GM19372 (cell line): ENCODE results near the gene PPP2R2B.

ENCODE experiments used
- ATAC-seq: cut with Tn5 transposase; IDR thresholded peaks from one replicate; pipeline ENCODE4 v1.9.1; 2021; ENCODE audit warnings: mild to moderate bottlenecking, low read depth, moderate library complexity; ENCODE audit not compliant: unreplicated experiment

PPP2R2B gene

DNA sequence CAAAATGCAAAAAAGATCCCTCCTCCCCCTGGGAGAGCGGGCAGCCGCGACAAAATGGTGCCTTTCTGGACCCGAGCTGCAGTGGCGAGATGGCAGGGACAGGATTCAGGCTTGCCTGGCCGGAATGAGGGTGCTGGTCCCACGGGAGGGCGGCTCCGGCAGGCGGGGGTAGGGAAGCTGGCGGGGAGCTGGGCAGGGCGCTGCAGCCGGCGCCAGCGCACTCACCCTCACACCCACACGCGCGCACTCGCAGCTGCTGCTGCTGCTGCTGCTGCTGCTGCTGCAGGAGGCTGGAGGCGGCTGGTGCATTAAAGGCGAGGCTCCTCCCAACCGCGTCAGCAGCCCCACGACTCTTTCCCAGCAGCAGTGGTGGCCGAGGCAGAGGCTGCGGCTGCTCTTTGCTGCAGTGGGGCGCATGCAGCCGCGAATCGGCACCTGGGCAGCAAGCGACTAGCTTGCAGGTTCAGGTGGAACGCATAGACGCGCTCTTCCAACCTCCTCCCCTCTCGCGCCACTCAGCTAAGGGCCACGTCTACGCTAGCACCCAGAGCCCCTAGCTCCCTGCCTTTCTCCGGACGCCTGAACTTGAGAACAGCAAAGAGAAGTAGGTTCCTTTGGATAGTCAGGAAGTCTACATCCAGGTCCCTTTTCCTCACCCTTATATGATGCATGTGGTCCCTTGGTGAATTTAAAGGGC lies at the start of gene PPP2R2B:
Gene PPP2R2B (minus strand): TSS at position 282 of the 697 bp plus-strand sequence.
- ATAC-seq: peak; percentile 56

DNA sequence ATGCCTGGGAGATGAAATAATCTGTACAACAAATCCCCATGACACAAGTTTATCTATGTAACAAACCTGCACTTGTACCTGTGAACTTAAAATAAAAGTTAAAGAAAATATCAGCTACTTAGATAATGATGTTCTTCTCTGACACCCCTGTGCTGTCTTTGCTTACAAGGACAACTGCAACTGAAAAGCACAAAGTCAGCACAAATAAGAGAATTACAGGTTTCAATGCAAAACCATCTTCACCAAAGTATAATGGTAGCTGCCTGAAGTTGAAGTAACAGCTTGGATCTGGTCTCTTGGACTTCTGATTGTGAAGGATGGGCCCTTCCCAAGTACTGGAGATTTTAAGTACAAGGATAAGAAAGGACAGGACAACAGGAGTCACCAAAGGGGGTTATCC lies 45.6 kb upstream of the PPP2R2B start:
- ATAC-seq: no peak

DNA sequence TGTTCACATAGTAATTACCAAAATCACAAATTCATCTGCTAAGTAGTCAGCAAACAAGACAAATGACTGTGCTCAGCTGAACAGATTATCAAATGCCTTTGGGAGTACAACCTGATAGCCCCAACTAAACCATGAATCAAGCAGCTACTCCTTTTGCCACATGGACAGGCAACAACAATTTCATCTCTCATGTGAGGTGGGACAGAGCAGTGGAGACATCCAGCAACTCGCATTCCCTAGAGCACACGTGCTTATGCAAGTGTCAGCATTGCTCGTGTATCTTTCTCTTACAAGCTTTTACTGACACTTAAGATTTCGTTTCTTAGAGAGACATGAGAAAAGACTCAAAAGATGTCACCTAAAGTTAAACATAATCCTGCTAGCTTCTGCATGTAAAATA lies 42.7 kb upstream of the PPP2R2B start:
- ATAC-seq: no peak

DNA sequence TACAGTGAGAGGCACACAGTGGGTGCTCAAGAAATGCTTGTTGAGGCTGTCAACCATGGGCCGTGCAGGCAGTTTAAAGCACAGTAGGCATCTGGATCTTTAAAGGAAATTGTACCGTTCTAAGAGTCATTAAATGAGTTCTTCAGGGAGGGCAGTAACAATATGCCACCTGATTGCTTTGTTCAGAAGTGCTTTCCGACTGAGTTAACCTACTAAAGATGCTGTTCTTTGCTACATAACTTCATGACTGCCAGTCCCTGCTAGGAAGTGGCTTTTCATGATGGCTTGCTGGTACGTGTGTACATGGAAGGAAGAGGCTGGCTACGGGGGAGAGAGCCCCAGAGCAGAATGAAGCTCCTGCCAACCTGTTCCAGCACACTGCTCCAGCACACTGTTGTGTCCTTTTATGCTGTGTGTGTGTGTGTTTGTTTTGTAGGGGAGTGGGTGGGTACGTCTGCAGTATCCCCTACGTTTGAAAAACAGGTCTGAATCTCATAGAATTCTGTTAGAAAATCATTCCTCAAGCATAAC lies 41.9 kb upstream of the PPP2R2B start:
- ATAC-seq: no peak

DNA sequence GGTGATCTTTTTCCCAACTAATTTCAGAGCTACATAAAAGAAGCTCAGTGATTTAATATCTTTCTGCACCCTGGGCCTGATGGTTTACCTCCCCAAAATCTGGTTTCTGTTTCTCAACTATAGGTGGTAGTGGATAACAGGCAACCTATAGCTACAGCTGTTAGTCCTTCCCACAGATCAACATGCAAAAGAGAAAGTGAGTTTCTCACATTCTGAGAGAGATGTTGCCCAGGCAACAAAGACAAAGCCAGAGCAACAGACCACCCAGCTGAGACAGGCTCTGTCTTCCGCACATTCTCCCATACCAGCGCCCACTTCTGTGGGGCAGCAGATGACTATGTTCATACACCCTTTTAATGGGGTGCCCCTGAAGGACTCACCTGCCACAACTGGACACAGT lies 40.7 kb upstream of the PPP2R2B start:
- no peak for ATAC-seq

DNA sequence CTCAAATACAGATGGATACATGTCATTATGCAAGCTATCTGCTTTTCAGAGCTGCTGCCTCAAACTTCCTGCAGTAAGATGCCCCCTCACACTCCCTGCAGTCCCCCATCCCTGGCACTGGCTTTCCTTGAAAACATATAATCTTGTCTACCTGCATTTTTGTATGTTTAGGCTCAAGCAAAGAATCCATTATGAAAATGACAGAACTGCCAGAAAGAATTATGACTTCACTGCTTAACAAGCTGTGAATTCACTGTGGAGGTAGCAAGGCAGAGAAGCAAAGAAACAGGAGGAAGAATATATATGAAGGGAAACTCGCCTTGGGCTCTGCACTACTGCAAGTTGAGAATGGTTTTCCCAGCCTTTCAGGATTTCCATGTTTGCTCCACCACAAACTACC lies 39.4 kb upstream of the PPP2R2B start:
- no peak for ATAC-seq

DNA sequence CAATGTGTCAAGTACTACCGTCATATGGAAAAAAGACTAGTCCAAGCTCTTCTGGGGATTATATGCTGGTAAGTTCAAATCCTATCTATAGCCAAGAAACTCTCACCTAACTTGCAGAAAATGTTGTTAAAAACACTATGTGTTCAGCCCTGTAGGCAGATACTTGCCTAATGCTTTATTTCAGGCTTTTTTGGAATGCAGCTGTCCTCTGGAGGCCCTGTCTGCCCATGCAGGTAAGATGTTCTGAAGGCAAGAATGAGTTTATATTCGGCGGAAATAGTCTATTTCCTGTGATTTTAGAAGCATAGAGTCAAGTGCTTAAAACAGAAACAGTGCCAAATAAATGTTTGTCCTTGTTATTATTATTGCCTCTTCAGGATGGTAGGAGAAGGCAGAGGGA lies 34.3 kb upstream of the PPP2R2B start:
- ATAC-seq: no peak

DNA sequence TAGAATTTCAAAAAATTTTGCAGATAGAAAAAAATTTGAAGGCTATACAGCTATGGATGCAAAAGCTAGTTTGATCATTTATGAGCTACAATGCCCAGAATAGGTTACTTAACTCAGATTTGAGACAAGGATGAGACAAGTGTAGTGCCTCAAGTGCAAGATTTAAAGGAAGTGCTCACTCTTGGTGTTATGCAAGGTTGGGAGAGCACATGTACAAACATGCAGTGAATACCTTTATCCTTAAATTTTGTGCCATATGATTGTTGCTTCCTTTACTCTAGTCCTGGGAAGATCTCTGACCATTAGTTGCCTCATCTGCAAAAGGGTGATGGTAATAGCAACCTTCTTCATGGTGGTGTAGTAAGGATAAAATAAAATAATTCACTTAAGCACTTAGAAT lies 31.7 kb upstream of the PPP2R2B start:
- no peak for ATAC-seq

DNA sequence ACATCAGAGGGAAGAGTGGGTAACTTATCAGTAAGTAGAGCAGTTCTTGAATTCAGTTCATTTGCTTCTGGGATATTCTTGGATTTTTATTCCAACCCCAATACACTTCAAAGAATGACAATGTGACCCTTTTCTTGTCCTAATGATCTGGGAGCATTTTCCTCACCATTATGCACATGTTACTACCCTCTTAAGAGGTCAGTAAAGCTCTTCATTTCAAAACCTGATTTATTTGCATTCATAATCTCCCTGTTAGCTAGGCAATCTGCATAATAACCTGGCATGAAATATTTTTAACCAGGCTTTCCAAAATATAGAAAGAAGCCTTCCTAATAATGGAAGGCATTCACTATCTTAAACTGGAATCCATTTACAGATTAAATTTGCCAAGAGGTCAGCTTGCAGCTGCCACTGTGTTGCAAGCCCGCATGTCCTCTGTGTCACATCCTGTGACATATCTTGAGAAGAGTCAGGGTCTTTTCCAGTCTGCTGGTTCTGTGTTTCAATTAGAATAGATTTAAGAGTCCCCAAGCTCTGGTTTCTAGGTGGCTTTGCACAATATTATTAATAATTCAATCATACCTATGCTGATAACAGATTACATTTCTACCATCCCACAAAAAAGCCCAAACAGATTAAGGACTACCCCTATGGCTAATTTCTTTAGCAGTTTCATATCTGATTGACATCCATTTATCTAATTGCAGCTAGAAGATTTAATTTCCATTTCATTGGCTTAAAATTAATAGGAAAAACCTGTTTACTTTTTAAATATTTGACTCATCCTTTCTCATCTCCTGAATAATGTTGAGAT lies 30.9 kb upstream of the PPP2R2B start:
- no peak for ATAC-seq

DNA sequence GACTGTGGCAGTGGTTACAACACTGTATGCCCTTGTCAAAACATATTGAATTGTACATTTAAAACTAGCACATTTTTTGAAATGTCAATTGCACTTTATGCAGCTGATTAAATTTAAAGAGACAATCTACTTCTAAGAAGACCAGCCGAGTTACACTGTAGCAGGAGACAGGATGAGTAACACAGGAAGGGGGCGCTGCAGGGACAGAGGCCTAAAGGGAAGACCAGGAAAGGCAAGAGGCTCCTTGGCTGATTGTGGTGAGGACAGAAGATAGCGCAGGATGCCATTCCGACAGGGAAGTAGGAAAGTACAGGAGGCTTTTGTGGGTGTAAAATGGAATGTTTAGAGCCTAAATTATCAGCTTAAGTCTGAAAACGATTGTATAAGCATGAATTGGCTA lies 28.2 kb upstream of the PPP2R2B start:
- no peak for ATAC-seq

DNA sequence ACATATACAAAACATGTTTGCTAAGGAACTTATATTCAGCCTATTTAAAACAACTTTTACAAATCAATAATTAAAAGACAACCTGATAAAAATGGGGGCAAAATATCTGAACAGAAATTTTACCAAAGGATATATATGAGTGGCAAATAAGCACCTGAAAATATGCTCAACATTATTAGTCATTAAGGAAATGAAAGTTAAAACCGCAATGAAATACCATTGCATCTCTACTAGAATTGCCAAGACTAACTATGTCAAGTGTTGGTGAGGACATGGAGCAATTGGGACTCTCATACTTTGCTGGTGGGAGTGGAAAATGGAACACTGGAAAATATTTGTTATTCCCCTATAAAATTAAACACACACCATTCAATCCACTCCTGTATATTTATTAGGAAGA lies 26.3 kb upstream of the PPP2R2B start:
- ATAC-seq: no peak

DNA sequence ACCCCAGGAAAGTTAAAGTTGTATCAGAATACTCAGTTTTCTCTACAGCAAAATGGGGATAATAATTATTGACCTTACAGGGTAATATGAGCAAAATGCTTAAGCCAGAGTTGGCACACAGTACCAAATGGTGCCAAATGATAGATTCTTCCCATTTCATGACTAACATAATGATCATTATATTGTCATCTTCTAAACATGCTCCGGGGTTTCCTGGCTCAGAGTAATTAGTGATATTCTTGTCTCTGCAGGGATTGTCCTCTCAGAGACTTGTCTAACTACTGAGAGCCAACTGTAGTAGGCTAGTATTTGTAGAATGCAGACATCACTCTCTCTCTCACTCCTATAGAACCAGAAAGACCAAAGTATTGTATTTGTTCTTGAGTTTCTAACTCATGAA lies 25.2 kb upstream of the PPP2R2B start:
- ATAC-seq: no peak

DNA sequence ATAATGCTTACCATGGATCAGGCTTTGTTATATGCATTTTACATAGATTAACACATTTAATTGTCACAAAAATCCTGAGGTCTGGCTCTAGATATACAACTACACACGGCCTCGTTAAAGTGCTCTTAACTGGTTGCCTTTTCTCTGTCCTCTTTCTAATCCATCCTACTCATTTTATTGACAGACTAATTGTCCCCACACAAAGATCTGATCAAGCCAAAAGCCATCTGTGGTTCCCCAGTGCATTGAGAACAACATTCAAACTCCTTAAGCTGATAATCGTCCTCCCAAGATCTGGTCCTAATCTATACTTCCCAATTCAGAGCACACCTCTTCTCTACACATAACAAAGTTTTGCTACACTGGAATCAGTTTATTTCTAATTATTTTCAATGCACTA lies 23.9 kb upstream of the PPP2R2B start:
- ATAC-seq: no peak

DNA sequence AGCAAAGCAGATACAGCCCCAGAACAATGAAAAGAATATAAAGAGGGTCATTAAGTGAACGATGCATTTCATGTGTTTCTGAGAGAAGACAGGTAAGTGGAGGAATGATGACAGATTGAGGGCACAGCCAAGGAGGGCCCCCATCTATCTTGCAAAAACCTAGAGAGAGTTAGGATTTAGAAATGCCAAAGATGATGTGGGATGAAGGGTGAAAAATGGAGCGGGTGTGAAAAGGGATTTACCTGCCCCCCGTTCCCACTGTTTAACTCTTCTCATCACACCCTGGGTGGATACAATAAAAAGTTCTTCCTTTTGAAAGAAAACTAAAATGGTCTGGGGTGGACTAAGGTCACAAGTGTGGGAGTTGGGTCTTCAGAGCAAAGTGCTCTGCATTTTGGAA lies 18.5 kb upstream of the PPP2R2B start:
- no peak for ATAC-seq

DNA sequence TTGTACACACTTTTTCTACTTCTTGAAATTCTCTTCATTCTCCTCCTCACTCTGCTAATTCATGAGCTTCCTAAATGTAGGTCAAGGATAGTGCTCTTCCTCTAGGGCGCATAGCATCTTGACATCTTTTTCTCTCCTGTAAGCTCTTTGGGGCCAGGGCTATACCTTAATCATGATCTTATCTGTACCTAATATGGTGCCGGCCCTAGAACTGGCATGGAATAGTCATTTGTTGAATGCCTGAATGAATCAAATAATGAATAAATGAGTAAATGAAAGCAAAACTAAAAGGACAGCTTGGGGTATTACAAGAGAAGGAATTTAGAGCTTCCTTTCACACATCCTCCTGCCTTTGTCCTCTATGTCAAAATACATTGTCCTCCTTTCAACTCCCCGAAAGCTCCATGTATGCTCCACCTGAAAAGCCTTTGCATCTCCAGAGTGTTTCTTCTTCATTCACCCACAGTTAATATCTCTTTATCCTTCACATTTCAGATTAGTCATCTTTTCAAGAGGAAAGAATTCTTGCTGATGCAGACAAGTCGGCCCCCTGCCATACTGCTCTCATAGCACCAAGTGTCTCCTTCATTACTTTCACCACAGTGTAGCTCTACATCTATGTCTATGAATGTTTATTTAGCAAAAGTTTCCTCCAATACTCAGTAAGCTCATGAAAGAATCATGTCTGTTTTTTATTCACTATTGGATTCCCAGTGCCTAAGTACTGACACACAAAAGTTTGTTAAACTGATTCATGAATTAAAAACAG lies 16.4 kb upstream of the PPP2R2B start:
- no peak for ATAC-seq

DNA sequence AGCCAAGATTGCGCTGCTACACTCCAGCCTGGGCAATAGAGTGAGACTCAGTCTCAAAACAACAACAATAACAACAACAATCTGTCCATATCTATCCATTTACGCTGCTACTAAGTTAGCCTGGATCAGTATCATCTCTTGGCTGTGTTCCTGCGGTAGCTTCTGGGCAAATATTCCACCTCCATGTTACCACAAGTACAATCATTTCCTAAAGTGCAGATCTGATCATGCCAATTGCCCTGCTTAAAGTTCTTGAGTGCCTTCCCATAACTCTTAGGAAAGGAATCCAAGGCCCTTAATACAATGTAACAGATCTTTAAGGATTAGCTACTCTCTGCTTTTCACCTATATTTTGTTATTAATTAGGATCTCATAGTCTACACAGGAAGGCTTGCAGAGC lies 15.4 kb upstream of the PPP2R2B start:
- no peak for ATAC-seq

DNA sequence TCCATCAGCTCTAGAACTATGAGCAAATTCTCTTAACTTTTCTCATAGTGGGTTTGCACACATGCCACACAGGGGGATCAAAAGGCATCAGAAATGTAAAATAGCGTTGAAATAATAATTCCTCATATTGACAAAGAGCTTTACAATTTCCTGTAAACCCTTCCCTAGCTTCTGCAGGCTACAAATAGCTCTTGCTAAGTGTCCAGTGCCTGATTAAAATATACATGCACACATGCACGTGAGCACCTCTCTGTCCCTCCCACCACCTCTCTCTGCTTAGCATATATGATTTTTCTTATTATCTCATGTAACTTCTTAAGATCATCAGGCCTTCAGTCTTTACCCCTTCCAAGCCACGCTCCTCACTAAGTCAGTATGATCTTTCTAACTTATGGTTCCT lies 13.7 kb upstream of the PPP2R2B start:
- ATAC-seq: no peak

DNA sequence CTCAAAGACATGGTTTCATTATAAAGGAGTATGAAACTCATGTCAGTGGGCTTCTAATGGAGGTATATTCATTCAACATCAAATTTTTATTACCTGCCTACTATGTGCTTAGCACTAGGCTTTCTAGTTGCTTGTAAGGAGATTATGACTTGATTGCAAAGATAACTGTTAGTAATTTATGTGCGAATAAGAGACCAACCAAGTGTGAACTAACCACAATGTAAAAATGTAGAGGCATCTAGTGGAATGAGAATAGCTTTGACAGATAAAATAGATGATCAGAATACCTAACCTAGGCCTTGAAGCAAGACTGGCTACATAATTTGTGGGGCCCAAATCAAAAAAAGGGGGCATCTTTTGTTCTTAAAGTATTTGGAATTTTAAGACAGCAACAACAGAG lies 13.0 kb upstream of the PPP2R2B start:
- ATAC-seq: no peak

DNA sequence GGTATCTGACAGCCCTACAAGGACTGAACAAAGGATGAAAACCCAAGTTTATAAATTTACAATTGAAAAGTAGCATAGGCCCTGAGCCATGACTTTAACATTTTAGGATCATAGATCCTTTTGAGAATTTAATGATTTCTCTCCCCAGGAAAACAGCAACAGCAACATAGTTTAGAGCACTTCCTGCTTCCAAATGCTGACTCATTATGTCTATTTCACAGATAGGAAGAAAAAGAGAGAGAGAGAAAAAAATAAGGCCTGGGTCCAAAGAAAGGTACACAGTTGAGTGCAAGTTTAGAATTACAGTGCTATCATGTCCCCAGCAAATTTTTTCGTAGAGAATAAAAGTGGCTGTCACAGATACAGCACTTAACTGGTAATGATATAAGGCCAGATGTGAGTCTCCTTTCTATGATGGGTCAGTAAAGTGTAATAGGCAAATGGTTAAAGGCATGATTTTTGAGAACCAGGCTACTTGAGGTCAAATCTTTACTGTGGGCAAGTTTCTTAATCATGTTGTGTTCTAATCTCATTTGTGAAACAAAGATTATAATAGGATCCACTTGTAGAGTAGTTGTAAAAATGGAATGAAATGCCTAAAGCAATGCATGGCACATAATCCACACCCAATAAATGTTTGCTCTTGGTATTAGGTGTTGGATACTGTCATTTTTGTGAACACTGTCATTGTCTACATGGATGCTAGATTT lies 12.3 kb upstream of the PPP2R2B start:
- ATAC-seq: no peak

DNA sequence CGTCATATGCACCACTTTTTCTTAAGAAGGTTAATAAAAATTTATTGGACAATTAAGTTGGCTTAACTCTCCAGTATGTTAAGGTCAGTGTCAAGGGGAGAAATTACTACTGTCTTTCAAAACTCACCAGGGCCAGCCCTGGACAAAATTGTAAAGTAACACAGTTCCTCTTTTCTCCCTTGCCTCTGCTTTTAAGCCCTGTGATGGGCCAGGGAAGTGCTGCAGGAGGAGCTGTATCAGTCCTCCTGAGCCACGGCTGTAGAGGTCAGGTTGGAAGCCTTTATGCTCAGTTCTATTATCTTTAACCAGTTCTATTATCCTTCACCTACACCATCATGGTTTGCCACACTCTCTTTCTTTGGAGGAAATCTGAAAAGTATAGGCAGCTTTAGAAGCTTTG lies 11.5 kb upstream of the PPP2R2B start:
- ATAC-seq: no peak

DNA sequence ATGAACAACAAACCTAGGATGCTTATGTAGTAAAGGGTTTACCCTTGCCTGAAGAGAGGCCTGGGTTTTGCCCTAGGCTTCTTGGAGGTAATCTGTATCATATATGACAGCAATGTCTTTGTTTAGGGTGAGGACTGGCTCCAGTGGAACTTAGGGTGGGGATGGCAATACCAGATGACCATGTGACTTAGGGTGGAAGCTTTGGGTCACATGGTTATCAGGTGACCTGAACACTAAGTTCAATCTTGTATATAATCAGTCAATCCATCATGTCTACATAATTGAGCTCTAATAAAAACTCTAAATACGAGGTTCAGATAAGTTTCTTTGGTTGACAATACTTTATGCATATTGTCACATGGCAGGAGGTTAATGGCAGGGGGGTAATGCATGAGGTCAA lies 10.6 kb upstream of the PPP2R2B start:
- no peak for ATAC-seq
